GM19240 (cell line): ENCODE measurements around the gene C1orf216.
"Not testable (repeated sequence)": the region's sequence is repeated elsewhere in the genome, so short reads cannot be mapped to it uniquely, and the experiment has no call there.

Experiments
- DNase-seq: peaks from one replicate; pipeline ENCODE4 v3.0.0; 2011; ENCODE audit warnings: low spot score; ENCODE audit not compliant: insufficient read length

The C1orf216 gene

DNA sequence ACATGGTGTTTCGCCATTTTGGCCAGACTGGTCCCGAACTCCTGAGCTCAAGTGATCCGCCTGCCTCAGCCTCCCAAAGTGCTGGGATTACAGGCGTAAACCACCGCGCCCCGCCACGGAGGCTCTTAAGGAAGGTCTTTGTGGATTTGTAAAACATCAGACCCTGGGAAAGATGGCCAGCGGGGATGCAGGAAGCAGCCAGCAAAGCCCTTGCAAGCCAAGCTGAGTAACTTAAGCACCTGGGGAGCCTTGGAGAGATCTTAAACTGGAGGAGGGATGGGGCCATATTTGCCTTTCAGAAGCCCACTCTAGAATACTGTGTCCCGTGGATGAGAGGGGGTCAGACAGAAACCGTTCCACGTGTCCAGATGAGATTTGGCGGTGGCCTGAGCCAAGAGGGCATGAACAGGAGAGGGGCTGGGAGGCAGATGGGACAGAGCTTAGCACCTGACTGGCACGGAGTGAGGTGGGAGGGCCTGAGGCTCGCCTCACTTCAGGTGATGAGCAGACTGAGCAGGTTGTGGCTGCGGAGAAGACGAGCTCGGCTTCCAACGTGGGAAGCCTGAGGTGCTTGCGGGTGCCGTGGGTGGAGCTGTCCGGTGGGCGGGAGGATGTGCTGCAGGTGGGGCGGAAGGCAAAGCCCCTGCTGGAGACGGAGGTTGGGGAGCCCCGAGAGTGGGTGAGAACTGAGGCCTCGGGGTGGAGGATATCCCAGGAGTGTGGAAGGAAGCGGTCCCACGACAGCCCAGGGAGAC is 11.7 kb downstream of the C1orf216 start:
- DNase-seq: no peak

DNA sequence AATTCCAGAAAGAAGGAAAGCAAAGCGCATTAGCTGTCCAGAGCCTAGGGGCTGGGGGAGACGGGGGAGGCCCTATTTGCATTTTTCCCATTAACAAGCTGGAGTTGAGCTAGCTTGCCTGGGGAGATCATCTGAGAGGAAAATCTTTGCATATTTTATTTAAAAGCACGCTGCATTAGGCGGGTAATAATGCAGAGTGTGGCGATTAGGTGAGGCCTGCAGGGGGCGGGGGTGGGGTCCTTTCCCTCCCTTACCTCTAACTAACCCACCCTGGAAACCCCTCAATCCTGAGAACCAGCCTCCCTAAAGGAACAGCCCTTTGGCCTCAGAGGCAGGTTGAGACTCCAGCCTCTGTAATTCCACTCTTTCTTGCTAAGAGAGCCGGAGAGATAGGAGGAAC is 16.2 kb downstream of the C1orf216 start:
- DNase-seq: no peak

DNA sequence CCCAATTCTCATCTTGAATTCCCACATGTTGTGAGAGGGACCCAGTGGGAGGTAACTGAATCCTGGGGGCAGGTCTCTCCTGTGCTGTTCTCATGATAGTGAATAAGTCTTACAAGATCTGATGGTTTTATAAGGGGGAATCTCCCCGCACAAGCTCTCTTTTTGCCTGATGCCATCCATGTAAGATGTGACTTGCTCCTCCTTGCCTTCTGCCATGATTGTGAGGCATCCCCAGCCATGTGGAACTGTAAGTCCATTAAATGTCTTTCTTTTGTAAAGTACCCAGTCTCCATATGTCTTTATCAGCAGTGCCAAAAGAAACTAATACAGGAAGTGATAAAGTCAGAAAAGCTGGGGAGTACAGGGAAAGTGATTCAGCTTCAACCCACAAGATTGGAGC is 19.5 kb downstream of the C1orf216 start:
- DNase-seq: not testable (repeated sequence)

DNA sequence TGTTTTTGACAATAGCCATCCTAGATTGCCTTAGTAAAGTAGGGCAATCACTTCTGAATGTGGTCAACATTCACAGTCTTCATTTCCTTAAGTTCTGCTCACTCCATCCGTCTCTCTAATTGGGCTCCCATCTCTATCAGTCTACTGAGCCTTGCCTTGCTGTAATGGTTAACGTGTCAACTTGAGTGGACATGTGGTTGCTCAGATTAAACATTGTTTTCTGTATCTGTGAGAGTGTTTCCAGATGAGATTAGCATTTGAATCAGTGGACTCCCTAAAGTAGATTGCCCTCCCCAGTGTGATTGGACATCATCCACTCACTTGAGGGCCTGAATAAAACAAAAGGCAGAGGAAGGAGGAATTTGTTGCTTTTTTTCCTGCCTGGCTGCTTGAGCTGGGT is 26.4 kb downstream of the C1orf216 start:
- DNase-seq: no peak

DNA sequence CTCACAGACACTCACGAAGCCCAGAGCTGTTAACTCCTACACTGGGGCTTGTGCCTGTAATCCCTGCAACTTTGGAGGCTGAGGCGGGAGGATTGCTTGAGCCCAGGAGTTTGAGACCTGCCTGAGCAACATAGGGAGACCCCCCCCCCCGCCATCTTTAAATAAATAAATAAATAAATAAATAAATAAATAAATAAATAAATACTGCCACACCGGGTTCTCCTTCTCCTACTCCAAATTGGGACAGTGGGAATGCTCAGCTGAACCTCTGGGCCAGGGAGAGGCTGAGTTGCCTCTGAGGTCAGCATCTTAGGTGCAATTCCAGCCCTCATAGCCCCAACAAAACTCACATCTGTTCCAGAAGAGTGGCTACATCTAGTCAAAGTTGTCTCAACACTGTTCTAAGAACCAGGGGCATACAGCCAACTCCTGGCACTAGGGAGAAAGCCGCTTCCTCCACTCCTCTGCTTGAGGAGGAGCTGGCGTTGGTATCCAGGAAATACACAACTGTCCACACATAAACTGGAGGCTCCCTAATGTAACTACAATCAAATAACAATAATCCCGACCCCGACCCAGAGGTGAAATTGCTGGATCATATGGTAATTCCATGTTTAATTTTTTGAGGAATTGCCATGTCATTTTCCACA is 27.0 kb downstream of the C1orf216 start:
- DNase-seq: no peak

DNA sequence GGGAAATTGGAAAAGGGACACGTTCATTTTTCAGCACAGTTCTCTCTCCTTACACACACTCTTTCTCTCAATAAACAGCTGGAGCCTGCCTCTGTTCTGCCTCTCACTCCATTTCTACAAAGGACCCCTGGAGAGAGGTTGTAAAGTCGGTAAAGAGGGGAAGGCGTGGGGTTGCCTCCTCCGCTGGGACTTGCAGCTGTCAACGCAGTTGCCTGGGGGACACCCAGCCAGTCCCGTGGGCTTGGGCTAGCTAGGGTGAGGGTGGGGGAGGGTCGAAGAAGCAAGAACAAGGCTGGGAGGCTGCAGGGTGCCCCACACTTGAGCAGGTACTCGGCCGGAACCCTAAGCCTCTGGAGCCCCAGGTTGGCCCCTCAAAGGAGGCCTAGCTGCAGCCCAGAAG is 27.6 kb downstream of the C1orf216 start:
- DNase-seq: no peak

DNA sequence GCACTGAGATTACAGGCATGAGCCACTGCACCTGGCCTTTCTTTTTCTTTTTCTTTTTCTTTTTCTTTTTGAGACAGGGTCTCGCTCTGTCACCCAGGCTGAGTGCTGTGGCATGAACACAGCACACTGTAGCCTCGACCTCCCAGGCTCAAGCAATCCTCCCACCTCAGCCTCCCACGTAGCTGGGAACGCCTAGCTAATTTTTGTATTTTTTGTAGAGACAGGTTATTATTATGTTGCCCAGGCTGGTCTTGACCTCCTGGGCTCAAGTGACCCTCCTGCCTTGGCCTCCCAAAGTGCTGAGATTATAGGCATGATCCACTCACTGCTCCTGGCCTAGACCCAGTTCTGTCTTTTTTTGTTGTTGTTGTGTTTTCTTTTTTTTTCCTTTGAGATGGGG is 28.6 kb downstream of the C1orf216 start:
- DNase-seq: not testable (repeated sequence)

DNA sequence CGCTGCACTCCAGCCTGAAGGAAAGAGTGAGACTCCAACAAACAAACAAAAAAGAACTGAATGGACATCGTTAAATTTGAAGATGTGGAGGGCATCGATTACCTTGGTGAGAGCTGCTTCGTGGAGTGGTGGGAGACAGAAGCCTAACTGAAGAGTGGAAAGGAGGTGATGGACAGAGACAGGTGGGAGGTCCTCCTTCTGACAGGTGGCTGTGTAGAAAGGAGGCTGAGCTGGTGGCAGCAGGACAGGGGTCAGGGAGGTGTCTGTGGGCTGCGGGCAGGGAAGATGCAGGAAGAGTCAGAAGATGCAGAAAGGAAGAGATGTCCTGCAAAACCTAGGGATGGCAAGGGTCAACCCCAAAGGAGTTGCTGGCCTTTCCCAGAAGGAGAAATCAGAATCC is 30.5 kb downstream of the C1orf216 start:
- no peak for DNase-seq

DNA sequence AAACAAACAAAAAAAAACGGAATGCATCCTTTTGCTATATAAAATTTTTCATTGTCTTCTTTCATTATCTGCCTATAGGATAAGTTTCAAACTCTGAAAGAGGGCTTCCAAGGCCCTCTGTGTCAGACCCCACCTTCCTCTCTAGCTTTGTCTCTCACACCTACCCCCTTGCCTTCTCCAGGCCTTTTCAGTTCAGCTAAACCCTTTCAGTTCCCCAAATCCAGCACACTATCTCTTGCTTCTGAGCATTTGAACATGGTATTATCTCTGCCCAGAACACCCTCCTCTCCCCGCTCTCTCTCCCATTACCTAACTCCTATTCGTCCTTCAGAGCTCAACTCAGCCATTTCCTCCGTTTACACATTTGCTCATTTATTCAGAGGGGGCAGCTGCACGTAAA is 35.7 kb downstream of the C1orf216 start:
- no peak for DNase-seq

DNA sequence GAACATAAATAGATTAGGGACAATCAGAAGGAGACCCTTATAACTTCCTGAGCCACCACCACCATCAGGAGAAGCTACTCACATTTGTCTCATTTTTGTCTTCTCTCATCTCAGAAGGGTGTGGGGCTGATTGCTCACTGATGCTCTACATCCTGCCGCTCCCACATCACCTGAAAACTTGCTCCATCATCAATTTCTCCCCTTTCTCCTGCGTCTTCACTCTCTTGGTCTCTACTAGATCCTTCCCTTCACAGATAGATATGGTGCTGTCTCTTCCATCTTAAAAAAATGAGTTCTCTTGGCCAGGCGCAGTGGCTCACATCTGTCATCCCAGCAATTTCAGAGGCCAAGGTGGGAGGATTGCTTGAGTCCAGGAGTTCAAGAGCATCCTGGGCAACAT is 38.4 kb downstream of the C1orf216 start:
- no peak for DNase-seq

DNA sequence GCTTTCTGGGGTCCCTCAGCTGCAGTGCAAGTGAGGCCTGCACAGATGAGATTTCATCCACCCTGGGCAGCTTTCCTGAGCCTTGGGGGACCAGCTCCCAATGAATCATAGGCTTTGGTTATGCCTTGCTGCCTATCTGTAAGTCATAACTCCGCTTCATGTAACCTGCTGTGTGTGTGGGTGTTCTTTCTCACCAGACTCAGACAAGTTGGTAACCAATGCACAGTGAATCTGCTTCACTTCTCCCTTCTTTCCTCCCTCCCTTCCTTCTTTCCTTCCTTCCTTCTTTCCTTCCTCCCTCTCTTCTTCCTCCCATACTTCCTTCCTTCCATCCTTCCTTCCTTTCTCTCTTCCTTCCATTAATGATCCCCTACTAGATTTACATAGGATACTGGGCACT is 42.9 kb downstream of the C1orf216 start:
- no peak for DNase-seq

DNA sequence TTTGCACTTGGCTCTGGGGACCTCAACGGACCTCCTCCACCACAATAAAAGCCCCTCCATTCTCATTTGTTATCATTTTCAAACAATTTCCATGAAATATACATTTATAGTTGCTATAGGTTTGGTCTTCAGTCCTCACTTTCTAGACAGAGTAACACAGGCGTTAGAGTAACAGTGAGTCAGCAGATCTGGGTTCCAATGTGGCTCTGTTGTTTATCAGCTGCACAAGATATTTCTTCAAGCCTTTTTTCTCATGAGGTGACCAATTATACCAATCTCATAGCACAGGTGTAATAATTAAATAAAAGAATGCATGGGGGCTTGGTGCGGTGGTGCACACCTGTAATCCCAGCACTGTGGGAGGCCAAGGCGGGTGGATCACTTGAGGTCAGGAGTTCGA is 44.6 kb downstream of the C1orf216 start:
- no peak for DNase-seq

DNA sequence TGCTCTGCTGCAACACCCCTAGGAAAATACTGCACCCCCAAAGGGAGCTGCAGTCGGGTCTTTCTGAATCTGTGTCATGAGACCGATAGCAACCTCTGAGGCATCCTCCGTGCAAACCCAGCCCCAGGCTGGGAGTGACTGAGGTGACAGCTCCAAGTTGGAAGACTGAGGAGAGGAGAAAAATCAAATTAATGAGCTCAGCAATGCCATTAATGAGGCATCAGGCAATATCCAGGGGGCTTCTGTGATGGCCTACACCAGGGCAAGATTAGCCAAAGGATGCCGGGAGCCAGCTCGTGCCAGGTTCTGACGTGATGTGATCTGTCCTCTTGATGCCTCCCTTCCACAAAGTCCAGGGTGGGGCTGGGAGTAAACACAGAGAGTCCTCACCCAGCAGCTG is 46.6 kb downstream of the C1orf216 start:
- DNase-seq: no peak

DNA sequence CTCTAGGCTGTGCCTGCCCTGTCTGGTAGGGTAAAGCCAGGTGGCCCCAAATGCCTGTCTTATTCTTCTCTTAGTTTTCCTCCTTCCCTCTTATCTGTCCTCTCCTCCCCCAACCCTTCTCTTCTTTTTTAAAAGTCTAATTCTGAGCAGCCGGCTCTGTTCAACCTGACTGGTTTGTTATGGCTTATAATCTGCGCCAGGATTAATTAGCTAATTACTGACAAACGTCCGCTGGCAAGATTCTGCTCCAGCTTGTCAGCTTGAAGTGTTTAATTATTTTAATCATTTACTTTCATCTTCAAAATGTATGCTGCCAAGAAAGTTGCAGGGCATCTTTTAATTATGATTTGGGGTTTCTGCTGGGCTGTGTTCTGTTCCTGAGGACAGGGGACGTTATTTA is 50.2 kb downstream of the C1orf216 start:
- DNase-seq: no peak

DNA sequence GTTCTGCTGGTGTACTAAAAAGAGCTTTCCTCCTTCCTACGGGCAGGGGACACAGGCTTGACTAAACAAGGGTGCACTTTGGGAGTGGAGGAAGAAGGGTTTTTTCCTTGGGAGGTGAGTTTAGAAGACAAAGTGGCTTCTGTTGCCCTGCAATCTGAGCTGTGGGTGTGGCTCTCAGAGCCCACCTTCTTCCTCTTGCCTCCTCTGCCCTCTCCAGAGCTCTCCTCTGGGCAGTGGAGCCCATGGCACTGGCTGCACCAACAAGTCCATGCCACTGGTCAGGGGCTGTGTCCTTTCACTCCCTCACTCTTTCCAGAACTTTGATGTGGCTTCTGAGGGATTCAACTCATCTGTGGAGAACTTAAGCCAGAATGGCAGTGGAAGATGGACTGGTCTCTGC is 51.8 kb downstream of the C1orf216 start:
- DNase-seq: no peak

DNA sequence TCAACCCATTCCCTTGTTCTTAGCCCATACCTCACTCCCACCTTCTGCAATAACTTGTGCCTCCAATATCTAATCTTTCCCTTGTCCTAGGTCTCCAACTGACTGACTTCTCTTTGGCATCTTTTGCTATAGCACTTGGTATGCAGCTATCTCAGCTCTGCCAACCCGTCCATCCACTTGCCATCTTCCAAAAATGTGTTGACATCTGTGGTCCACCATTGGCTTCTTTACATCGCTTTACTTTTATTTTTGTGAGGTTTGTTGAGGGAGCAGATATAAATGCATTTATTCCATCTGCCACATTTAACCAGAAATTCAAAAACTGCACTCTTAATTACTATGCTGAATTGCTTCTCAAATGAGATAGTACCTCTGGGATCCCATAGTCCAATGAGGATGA is 52.5 kb downstream of the C1orf216 start:
- DNase-seq: no peak
